ENCODE data around the gene NUB1.

The NUB1 gene

DNA sequence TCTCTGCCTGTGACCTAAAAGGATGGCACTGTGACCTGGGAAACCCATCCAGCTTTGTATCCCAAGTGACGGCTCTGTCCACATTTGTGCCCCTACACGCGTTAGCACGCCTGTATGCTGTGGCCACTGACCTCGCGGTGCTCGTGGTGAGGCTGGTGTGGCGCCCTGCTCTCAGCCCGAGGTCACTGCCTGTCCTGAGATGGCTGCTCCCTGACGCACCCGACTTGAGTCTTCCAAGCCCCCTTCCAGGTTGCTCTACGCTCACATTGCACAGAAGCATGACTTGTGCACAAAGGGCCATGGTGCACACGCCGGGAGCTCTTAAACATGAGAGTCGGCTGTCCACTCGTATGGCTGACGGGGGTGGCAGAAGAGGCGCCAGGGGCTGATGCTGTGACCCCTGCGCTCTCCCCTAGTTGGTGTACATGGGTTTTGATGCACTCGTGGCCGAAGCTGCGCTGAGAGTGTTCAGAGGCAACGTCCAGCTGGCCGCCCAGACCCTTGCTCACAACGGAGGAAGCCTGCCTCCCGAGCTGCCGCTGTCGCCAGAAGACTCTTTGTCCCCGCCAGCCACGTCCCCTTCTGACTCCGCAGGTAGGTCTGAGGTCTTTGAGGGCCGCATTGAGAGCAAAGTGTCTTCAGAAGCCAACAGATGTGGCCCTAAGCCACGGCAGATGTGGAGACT, 34.7 kb downstream of the NUB1 start:
- no peak for DNase-seq (ENCODE audit: low read depth in 2 of 2)

DNA sequence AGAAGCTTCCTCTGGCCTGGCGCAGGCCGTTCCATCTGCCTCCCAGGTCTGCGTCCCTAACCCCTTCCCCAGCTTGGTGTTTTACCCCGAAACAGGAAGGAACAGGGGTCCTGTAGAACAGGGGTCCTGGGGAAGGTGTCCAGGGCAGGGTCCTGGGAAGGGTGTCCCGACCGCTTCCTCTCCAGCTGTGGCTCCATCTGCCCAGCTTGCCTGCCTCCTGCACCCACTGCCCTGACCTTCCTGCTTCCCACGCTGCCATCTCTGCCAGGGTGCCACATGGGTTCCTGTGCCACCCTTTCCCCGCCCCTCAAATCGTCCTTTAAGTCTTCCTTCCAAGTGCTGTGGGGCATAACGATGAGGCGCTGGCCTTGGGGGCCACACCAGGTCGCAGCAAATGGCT, 35.8 kb downstream of the NUB1 start:
- no peak for DNase-seq (ENCODE audit: low read depth in 2 of 2)

GRCh38 chr7:151378011-151378410, 36.4 kb downstream of the NUB1 start:
- no peak for DNase-seq (ENCODE audit: low read depth in 2 of 2)

DNA sequence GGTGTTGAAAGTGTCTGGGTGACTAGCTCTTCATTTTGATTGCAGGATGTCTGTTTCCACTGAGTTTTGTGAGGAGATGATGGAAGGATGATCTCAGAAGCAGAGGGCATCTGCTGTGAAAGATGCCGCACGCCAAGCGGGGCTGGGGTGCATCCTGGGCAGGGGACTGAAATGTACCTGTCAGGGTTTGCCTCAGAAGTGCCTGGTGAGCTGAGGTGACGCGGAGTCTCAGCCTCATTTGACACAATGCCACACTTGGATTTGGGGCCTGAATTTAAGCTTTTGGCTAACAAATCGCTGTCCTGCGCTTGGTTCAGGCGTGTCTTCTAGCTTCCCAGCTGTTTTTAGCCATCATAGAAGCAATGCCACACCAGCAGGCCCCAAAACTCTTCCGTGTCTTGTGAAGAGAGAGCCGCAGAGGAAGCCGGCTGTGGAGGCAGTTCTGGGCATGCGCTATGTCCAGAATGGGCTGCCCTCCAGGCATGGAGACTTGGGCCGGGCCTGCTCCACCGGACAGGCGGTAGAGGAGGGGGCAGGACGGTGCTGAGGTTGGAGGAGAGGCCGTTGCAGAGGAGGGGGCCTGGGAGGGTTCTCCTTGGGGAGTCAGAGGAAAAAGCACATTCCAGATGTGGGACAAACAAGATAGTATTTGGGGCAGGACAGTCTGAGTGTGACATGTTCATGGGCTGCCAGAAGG, 37.0 kb downstream of the NUB1 start:
- no peak for DNase-seq (ENCODE audit: low read depth in 2 of 2)

DNA sequence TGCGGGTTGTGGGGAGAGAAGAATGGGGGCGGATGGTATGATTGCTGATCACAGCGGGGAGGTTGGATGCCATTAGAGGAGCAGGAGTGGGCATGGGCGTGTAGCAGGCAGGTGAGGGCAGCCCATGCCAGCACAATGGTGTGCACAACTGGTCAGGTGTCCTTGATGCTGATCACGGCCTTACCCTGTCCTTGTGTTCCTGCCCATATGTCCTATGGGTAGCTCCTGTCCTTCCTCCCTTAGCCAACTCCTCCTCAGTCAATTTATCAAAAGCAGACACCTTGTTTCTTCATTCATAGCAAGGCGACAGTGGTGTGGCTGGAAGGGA, 37.5 kb downstream of the NUB1 start:
- no peak for DNase-seq (ENCODE audit: low read depth in 2 of 2)

- no peak for DNase-seq (ENCODE audit: low read depth in 2 of 2)
Measured at GRCh38 chr7:151379534-151380198, 38.1 kb downstream of the NUB1 start.

DNA sequence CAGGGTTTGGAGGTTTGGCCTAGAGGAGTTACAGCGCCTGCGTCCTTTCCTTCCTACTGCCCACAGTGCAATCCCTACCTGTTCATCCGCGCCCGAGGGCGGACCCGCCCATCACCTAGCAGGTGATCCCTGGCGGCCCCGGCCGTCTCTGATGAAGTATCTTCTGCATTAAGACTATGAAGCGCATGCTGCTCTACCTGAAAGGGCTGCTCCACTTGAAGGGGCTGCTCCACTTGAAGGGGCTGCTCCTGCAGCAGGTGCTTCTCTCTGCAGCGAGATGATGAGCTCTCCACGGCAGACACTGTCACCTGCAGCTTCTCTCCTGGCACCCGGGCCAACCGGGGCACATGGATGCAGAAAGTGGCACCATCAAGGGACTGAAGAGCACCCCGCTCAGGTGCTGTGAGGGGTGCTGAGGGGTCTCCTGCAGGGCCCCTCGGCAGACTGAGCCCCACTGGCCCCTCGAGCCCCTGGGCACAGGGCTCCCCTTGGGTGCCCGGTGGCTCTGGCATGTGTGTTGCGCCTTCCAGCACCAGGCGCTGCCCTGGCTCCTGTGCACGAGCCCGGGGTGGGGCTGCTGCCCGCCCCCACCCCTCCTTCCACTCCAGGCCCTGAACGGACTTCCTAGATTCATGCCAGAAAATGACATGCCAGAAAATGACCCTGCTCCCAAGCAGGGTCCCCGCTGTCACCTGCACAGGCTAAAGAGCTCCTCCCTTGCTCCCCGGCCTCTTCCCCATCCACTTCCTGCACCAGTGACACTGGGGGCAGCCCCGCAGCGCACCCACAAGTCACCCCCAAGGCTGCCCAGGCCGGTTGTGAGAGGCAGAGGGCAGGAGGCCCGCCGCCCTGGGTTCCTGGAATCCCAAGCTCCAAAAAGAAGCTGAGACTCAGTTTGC, 38.8 kb downstream of the NUB1 start:
- DNase-seq (ENCODE audit: low read depth in 2 of 2): no peak

GRCh38 chr7:151381098-151381347, 39.4 kb downstream of the NUB1 start:
- DNase-seq (ENCODE audit: low read depth in 2 of 2): no peak

- DNase-seq (ENCODE audit: low read depth in 2 of 2): no peak
Measured at GRCh38 chr7:151381348-151382078, 39.9 kb downstream of the NUB1 start.

DNA sequence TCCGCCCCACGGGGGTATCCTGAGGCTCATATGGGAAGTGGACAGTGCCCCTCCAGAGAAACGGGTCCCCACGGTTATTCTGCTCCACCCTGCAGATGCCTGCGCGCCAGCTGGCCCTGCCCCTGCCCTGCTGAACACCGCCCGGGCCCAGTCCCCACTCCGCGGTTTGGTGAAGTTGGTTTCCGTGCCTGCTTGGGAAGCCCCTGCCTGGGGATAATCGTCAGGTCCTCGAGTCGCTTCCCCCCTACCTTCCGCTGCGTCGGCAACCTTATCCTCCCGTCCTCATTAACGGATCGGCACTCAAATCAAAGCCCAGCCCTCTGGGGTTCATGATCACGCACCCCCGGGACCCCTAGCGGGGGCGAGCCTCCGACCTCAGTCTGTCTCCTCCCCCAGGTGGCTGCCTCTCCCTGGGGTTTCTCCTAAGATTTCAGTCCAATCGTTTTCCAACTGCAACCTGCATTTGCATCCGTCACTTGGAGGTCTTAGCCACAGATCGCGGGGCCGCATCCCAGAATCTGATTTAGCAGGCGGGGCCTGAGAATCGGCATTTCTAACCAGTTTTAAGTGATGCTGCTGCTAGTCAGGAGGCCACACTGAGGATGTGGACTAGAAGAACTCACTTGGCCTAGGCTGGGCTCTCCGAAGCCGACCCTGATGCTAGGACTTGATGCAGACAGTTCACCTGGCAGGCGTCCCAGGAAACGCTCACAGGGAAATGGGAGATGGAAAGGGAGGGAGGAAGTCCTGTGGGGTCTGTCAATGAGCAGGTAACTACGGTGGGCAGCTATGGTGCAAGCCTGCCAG, 40.7 kb downstream of the NUB1 start:
- DNase-seq (ENCODE audit: low read depth in 2 of 2): no peak

DNA sequence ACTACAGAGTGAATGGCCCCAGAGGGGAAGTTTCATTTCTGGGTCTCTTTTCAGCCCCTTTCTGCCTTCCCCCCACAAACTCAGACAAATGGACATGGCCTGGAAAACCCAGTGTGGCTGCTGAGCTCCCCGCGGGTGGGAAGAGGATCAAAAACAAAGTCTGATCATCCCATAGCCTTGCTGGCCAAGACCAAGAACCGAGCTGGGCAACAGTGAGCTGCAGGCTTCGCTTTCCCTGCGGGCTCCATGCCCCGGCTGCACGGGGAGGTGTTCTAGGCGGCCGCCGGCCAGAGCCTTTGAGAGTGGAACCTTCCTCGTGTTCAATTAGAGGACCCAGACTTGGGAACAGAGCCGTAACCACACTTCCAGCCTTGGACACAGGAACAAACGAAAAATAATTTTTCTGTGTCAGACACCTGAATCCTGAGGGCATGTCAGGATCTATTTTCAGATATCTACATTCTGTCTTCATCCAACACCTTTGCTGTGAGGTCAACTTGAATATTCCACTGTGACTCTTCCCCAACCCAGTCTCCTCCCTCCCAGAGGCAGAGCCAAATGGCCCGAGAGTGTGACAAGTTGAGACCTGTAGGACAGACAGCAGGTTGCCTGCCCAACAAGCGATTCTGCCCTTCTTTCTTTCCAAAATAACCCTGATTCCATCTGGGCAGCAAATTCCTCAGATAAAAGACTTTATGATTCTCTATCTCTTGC, 42.2 kb downstream of the NUB1 start:
- DNase-seq (ENCODE audit: low read depth in 2 of 2): no peak

GRCh38 chr7:151384352-151384697, 42.7 kb downstream of the NUB1 start:
- no peak for DNase-seq (ENCODE audit: low read depth in 2 of 2)

- DNase-seq (ENCODE audit: low read depth in 2 of 2): no peak
Measured at GRCh38 chr7:151384776-151385625, 43.4 kb downstream of the NUB1 start.

- DNase-seq (ENCODE audit: low read depth in 2 of 2): no peak
Measured at GRCh38 chr7:151385626-151386300, 44.2 kb downstream of the NUB1 start.

DNA sequence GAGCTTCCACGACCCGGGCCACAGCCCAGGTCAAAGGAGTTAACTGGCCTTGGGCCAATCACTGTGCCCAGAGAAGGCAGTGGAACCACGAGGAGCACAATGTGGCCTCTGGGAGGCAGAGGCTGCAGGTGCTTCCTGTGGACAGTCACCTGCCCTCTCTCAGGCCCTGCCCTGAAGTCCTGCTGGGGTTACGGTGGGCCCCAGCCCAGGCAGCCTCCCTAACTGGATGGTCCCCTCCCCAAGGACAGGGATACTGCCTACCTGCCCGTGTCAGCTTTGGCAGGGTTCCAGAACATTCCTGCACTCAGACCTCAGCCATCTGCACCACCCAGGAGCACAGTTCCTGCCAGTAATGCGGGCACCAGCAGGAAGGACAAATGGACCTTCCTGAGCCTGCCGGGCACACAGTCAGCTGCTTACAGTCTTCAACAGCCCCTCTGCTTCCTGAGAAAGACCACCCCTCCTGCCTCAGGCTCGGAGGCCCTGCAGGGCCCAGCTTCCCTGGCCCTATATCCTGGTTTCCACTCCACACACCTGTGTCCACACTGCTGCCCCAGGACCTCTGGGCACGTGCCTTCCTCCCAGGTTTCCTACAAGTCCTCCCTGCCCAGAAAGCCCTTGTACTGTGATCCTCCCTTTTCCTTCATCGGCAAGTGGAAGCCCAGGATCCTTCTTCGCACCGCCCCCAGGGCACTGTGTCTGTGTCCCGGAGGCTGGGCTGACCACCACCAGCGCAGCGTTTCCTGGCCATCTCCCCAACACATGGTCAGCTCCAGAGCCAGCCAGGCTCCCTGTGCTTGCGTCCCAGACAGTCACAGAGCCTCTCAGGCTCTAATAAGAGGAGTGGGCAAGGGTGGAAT, 44.9 kb downstream of the NUB1 start:
- no peak for DNase-seq (ENCODE audit: low read depth in 2 of 2)

GRCh38 chr7:151387161-151388006, 45.8 kb downstream of the NUB1 start:
- DNase-seq (ENCODE audit: low read depth in 2 of 2): no peak

DNA sequence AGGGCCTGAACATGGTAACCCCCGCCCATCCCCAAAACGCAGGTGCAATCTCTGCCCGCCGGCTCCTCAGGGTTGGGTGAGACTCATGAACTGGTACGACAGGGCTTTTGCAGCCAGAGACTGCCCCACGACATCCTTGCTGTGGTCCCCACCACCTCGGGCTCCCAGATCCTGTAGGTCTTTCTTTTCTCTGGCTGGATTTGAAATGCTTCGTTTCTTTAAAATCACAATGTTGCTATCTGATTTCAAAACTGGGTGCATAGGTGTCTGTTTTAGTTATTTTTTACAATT, 46.3 kb downstream of the NUB1 start:
- DNase-seq (ENCODE audit: low read depth in 2 of 2): no peak

Data from stimulated activated CD8-positive, alpha-beta memory T cell treated with anti-CD3 and anti-CD28 coated beads, Interleukin-2, amount 100 ng/mL, for 48 hours (primary cell).